Measurements from ENCODE around the gene GALNT12. TPM values are rescaled to one million over a fixed set of nuclear protein-coding genes. Genes with fewer than 3 reads are reported as not detected.

The GALNT12 gene
- total RNA-seq, 1 experiment from 2014 or later, result 31.2 TPM

DNA sequence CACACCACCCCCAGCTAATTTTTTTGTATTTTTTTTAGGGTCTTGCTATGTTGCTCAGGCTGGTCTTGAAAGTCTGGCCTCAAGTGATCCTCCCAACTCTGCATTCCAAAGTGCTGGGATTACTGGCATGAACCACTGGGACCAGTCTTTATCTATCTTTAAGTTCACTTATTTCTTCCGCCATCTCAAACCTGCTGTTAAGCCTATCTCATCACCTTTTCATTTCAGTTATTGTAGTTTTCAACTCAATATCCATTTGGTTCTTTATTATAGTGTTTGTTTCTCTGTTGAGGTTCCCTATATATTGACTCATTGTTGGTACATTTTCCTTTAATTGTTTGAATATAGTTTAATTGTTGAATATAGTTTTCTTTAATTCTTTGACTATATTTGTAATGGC lies 48.1 kb downstream of the GALNT12 start (continued):
- TF ChIP-seq YY1 (IDR thresholded peaks at IDR 0.05; ENCODE audit: extremely low read depth, insufficient replicate concordance, low read depth, low read length) (no peak), EZH2phosphoT487 (IDR thresholded peaks at IDR 0.05; ENCODE audit: borderline replicate concordance) (no peak), CBX3 (IDR thresholded peaks at IDR 0.05; ENCODE audit: low read depth) (no peak), SP1 (IDR thresholded peaks at IDR 0.05; ENCODE audit: low read depth) (no peak), FOSL1 (IDR thresholded peaks at IDR 0.05; ENCODE audit: low read depth) (no peak)
- TF ChIP-seq, protein P1, sequence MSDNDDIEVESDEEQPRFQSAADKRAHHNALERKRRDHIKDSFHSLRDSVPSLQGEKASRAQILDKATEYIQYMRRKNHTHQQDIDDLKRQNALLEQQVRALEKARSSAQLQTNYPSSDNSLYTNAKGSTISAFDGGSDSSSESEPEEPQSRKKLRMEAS (IDR thresholded peaks at IDR 0.05), result no peak

DNA sequence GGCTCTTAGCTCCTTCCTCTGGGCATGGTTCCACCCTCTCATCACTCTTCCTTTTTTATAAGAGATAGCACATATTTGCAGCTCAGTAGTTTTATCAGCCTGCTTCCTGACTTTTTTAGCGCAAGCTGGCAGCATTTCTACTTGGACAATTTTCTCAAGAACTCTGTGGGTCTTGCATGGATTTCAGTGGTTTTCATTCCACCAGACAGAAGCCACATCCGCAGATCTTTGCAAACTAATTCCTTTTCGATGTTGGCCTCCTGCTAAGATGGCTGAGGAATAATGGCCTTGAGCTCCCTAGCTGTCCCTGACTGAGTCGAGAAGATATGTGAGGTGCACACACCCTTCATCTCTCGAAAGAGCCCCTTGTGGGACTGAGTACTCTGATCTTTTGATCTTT lies 49.5 kb downstream of the GALNT12 start:
- H3K9me3 ChIP-seq (ENCODE audit: control insufficient read depth in 1 of 2, insufficient read depth in 1 of 2, low read depth in 1 of 2, low read length in 2 of 2), result no peaks in the 10 kb centered on the region
- no peak overlapping the region for H3K9ac ChIP-seq (ENCODE audit: low read length)
- ChIA-PET POLR2A (no interaction called here), CTCF (interaction anchor here (1.4 kb wide), 1 partner anchor 142 kb away, joined by 6 read pairs; no protein-coding TSS in a partner anchor), RAD21 (ENCODE audit: low non-redundant PET in 1 of 2, low total read pairs in 2 of 2, uncharacterized antibody in 2 of 2, unreplicated experiment in 2 of 2) (no interaction called here)
- no peaks in the 10 kb centered on the region for H3K9me2 ChIP-seq (ENCODE audit: insufficient read depth)
- H3K79me2 ChIP-seq (ENCODE audit: insufficient read depth, low read length), result no peaks in the 10 kb centered on the region
- no peak for DNase-seq (ENCODE audit: low read depth, low spot score)
- intact Hi-C loops (cut with micrococcal nuclease), result no loop called here
- no peak overlapping the region for H3K27ac ChIP-seq (ENCODE audit: low read depth, low read length)
- H3K4me3 ChIP-seq (replicated peaks in 1 of 2; ENCODE audit: low read depth in 1 of 2, low read length in 2 of 2), result no peak overlapping the region
- no peaks in the 10 kb centered on the region for H4K20me1 ChIP-seq (ENCODE audit: insufficient read depth)
- no peak overlapping the region for H2AFZ ChIP-seq (ENCODE audit: low read depth, low read length, poor library complexity, severe bottlenecking)
- peaks cover 3 to 17% of the 10 kb centered on the region in 2 experiments; a peak in 3 of 4 replicates for H3K4me1 ChIP-seq (ENCODE audit: control insufficient read depth in 1 of 2, insufficient read depth in 2 of 2, low read length in 2 of 2)
- no peak overlapping the region for H3K4me2 ChIP-seq (ENCODE audit: low read length)
- no peaks in the 10 kb centered on the region for H3K36me3 ChIP-seq (ENCODE audit: control insufficient read depth in 1 of 2, insufficient read depth in 2 of 2, low read length in 2 of 2)
- TF ChIP-seq, protein P2, sequence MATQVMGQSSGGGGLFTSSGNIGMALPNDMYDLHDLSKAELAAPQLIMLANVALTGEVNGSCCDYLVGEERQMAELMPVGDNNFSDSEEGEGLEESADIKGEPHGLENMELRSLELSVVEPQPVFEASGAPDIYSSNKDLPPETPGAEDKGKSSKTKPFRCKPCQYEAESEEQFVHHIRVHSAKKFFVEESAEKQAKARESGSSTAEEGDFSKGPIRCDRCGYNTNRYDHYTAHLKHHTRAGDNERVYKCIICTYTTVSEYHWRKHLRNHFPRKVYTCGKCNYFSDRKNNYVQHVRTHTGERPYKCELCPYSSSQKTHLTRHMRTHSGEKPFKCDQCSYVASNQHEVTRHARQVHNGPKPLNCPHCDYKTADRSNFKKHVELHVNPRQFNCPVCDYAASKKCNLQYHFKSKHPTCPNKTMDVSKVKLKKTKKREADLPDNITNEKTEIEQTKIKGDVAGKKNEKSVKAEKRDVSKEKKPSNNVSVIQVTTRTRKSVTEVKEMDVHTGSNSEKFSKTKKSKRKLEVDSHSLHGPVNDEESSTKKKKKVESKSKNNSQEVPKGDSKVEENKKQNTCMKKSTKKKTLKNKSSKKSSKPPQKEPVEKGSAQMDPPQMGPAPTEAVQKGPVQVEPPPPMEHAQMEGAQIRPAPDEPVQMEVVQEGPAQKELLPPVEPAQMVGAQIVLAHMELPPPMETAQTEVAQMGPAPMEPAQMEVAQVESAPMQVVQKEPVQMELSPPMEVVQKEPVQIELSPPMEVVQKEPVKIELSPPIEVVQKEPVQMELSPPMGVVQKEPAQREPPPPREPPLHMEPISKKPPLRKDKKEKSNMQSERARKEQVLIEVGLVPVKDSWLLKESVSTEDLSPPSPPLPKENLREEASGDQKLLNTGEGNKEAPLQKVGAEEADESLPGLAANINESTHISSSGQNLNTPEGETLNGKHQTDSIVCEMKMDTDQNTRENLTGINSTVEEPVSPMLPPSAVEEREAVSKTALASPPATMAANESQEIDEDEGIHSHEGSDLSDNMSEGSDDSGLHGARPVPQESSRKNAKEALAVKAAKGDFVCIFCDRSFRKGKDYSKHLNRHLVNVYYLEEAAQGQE (IDR thresholded peaks at IDR 0.05; ENCODE audit: low read depth), result no peak
- no TSS peak for BruUV-seq (replicated peaks)
- no peaks in the 10 kb centered on the region for H3K27me3 ChIP-seq (ENCODE audit: insufficient read depth, low read length)
- no peak for ATAC-seq
